Measurements from ENCODE around the gene VPS37D. TPM values are rescaled to one million over a fixed set of nuclear protein-coding genes. Genes with fewer than 3 reads are reported as not detected.

VPS37D gene
- polyA plus RNA-seq, 3 donors, result not detected

DNA sequence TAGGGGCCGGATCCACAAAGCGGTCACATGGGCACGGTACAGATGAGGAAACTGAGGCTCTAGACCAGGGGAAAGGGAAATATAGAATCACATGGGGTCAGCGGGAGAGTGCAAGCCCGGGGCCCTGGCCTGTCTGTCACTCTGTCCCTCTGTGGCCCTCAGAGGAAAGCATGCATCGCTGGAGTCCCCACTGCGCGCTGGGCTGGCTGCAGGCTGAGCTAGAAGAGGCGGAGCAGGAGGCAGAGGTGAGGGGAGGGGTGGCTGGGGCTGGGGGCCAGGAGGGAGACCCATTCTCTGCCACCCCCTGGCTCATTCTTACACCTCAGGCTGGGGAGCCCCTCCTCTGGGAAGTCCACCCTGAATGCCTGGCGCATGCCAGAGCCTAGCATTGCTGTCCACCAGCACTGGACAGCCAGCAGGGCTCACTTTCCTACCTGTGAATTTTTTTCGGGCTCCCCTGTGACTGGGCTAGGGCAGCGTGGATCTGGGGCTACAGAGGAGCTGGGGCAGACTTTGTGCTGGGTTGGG, 2.3 kb downstream of the VPS37D start:
- Mint-ChIP-seq H3K27ac (no peak overlapping the region), H3K4me3 (peak overlapping the region in 1 of 2 donors; percentile 75), H3K9me3 (peaks cover 0 to 18% (median 7%) of the 10 kb centered on the region in 7 donors), H3K4me1 (peaks cover 12% of the 10 kb centered on the region), H3K36me3 (peaks cover 0 to 2% of the 10 kb centered on the region in 2 donors), H3K27me3 (ENCODE audit: low read depth in 3 of 3) (peaks cover 61 to 86% (median 67%) of the 10 kb centered on the region in 3 donors)
- WGBS (ENCODE audit: insufficient coverage), result 61% methylated on average over 5 of the region's 12 CpGs
- intact Hi-C loops (cut with micrococcal nuclease), result loop anchor here (5.0 to 10.0 kb wide), 3 partner anchors 52 to 145 kb away; partner anchors contain the start of gene BAZ1B (in 1 of the 2)
- Histone ChIP-seq H3K79me2 (ENCODE audit: insufficient read depth, low read length) (no peaks in the 10 kb centered on the region), H3K27ac (ENCODE audit: low read depth in 1 of 2, low read length in 2 of 2) (no peak overlapping the region), H3K27me3 (ENCODE audit: control insufficient read depth in 2 of 2, insufficient read depth in 2 of 2, low read length in 2 of 2) (peaks cover 25 to 70% of the 10 kb centered on the region in 2 donors), H3K9me3 (replicated peaks in 1 of 2; ENCODE audit: control insufficient read depth in 1 of 2, insufficient read depth in 1 of 2, low read length in 2 of 2) (peaks cover 3 to 4% of the 10 kb centered on the region in 2 donors), H2AFZ (ENCODE audit: insufficient read depth, low read depth, low read length, poor library complexity, severe bottlenecking) (no peak overlapping the region), H3K4me1 (ENCODE audit: control insufficient read depth in 1 of 2, insufficient read depth in 2 of 2, low read length in 2 of 2) (peaks cover 9 to 13% of the 10 kb centered on the region in 2 donors), H3K4me2 (replicated peaks; ENCODE audit: extremely low read depth, low read length, poor library complexity, severe bottlenecking) (no peak overlapping the region), H3K4me3 (replicated peaks in 1 of 3; ENCODE audit: low read depth in 2 of 3, low read length in 3 of 3) (no peak overlapping the region), H4K20me1 (ENCODE audit: insufficient read depth, low read length) (no peaks in the 10 kb centered on the region), H3K9ac (ENCODE audit: insufficient read depth, low read length, poor library complexity, severe bottlenecking) (no peak overlapping the region), H3K36me3 (replicated peaks in 1 of 2; ENCODE audit: control insufficient read depth in 1 of 2, insufficient read depth in 2 of 2, low read length in 2 of 2) (no peaks in the 10 kb centered on the region)
- TF ChIP-seq, protein P1, sequence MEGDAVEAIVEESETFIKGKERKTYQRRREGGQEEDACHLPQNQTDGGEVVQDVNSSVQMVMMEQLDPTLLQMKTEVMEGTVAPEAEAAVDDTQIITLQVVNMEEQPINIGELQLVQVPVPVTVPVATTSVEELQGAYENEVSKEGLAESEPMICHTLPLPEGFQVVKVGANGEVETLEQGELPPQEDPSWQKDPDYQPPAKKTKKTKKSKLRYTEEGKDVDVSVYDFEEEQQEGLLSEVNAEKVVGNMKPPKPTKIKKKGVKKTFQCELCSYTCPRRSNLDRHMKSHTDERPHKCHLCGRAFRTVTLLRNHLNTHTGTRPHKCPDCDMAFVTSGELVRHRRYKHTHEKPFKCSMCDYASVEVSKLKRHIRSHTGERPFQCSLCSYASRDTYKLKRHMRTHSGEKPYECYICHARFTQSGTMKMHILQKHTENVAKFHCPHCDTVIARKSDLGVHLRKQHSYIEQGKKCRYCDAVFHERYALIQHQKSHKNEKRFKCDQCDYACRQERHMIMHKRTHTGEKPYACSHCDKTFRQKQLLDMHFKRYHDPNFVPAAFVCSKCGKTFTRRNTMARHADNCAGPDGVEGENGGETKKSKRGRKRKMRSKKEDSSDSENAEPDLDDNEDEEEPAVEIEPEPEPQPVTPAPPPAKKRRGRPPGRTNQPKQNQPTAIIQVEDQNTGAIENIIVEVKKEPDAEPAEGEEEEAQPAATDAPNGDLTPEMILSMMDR (IDR thresholded peaks at IDR 0.05), result no peak
- DNase-seq, result no peak

DNA sequence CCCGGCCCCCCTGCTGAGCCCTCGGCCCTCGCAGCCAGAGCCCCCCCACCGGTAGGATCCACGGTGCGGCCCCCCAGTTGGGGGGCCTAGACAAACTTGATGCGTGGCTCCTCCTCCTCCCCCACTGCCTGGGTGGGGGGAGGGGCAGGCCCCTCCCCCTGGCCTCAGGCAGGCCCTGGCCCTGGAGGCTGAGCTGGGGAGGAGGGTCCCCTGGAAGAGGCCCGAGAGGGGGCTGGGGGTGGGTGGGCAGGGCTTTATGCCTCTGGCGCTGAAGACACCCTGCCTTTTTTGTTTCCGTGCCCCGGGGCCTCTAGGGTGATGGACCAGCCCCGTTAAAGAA, 3.7 kb downstream of the VPS37D start:
- H3K27me3 Mint-ChIP-seq (ENCODE audit: low read depth in 3 of 3), result peaks cover 47 to 72% (median 59%) of the 10 kb centered on the region in 3 donors
- H3K9me3 Mint-ChIP-seq, result peaks cover 0 to 11% (median 3%) of the 10 kb centered on the region in 7 donors
- H3K4me3 Mint-ChIP-seq, result no peak overlapping the region
- Histone ChIP-seq H3K4me3 (replicated peaks in 1 of 3; ENCODE audit: low read depth in 2 of 3, low read length in 3 of 3) (no peak overlapping the region), H3K9me3 (replicated peaks in 1 of 2; ENCODE audit: control insufficient read depth in 1 of 2, insufficient read depth in 1 of 2, low read length in 2 of 2) (peaks cover 0 to 3% of the 10 kb centered on the region in 2 donors), H3K4me2 (replicated peaks; ENCODE audit: extremely low read depth, low read length, poor library complexity, severe bottlenecking) (no peak overlapping the region), H3K79me2 (ENCODE audit: insufficient read depth, low read length) (no peaks in the 10 kb centered on the region), H2AFZ (ENCODE audit: insufficient read depth, low read depth, low read length, poor library complexity, severe bottlenecking) (no peak overlapping the region), H3K4me1 (ENCODE audit: control insufficient read depth in 1 of 2, insufficient read depth in 2 of 2, low read length in 2 of 2) (peaks cover 9 to 13% of the 10 kb centered on the region in 2 donors), H3K9ac (ENCODE audit: insufficient read depth, low read length, poor library complexity, severe bottlenecking) (no peak overlapping the region), H3K27ac (ENCODE audit: low read depth in 1 of 2, low read length in 2 of 2) (no peak overlapping the region), H4K20me1 (ENCODE audit: insufficient read depth, low read length) (no peaks in the 10 kb centered on the region), H3K36me3 (replicated peaks in 1 of 2; ENCODE audit: control insufficient read depth in 1 of 2, insufficient read depth in 2 of 2, low read length in 2 of 2) (no peaks in the 10 kb centered on the region), H3K27me3 (ENCODE audit: control insufficient read depth in 2 of 2, insufficient read depth in 2 of 2, low read length in 2 of 2) (peaks cover 20 to 56% of the 10 kb centered on the region in 2 donors)
- H3K27ac Mint-ChIP-seq, result no peak overlapping the region
- DNase-seq, result no peak
- intact Hi-C loops (cut with micrococcal nuclease), result no loop called here
- H3K36me3 Mint-ChIP-seq, result no peaks in the 10 kb centered on the region
- H3K4me1 Mint-ChIP-seq, result peaks cover 10% of the 10 kb centered on the region
- TF ChIP-seq, protein P1 (IDR thresholded peaks at IDR 0.05), result no peak
- 49% methylated on average over 4 of the region's 12 CpGs for WGBS (ENCODE audit: insufficient coverage)

Measured in CD14-positive monocyte (primary cell).